ENCODE measurements around the gene RFC3.

DNA sequence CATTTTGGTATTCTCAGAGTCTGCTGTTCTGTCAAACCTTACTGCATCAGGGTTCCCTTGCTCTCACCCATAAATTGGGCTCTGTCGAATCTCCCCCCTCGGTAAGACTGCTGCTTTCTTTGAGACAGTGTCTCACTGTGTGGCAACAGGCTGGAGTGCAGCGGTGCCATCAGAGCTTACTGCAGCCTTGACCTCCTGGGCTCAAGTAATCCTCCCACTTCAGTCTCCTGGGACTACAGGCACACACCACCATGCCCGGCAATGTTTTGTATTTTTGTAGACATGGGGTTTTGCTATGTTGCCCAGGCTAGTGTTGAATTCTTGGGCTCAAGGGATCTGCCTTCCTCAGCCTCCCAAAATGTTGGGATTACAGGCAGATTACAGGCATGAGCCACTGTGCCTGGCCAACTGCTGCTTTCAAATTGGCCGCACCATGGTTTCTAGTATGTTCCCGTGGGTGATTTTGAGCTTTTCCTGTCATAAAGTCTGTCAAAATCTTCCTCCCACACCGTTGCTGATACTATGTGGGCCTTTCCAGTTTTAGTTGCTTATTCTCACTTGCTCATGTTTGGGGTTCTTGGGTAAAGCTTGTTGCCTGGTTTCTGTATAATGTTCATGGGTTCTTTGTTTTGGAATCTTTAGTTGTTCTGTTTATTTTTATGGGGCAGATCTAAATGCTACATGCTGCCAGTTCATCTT, 10.6 kb downstream of the RFC3 start:
- TF ChIP-seq, protein P1, sequence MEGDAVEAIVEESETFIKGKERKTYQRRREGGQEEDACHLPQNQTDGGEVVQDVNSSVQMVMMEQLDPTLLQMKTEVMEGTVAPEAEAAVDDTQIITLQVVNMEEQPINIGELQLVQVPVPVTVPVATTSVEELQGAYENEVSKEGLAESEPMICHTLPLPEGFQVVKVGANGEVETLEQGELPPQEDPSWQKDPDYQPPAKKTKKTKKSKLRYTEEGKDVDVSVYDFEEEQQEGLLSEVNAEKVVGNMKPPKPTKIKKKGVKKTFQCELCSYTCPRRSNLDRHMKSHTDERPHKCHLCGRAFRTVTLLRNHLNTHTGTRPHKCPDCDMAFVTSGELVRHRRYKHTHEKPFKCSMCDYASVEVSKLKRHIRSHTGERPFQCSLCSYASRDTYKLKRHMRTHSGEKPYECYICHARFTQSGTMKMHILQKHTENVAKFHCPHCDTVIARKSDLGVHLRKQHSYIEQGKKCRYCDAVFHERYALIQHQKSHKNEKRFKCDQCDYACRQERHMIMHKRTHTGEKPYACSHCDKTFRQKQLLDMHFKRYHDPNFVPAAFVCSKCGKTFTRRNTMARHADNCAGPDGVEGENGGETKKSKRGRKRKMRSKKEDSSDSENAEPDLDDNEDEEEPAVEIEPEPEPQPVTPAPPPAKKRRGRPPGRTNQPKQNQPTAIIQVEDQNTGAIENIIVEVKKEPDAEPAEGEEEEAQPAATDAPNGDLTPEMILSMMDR (IDR thresholded peaks at IDR 0.05): no peak
- TF ChIP-seq POLR2A (IDR thresholded peaks at IDR 0.05): no peak
